H9 (cell line): ENCODE data around the gene ESM1. TPM values are rescaled to one million over a fixed set of nuclear protein-coding genes. Genes with fewer than 3 reads are reported as not detected.

ENCODE experiments used
- DNase-seq: peaks from one replicate; pipeline ENCODE4 v3.0.0-alpha.2; 2017
- H2AFZ ChIP-seq: one replicate; pipeline ENCODE4 v1.6.1; 2013; ENCODE audit warnings: mild to moderate bottlenecking, low read length, control low read depth, moderate library complexity
- H2AK5ac ChIP-seq: 2 replicates; pipeline ENCODE4 v1.6.1; 2013; ENCODE audit warnings: low read length, control low read depth, mixed read lengths; ENCODE audit not compliant: insufficient read length
- H2BK120ac ChIP-seq: one replicate; pipeline ENCODE4 v1.6.1; 2013; ENCODE audit warnings: low read depth, mild to moderate bottlenecking, low read length, control low read depth, inconsistent platforms; ENCODE audit not compliant: poor library complexity, severe bottlenecking
- H2BK12ac ChIP-seq: 2 replicates; pipeline ENCODE4 v1.6.1; 2013; ENCODE audit warnings: low read length, control low read depth, mixed read lengths, low read depth; ENCODE audit not compliant: insufficient read length
- H2BK15ac ChIP-seq: 2 replicates; pipeline ENCODE4 v1.6.1; 2013; ENCODE audit warnings: low read depth, low read length, control low read depth
- H2BK20ac ChIP-seq: one replicate; pipeline ENCODE4 v1.6.1; 2013; ENCODE audit warnings: low read depth, mild to moderate bottlenecking, low read length, control low read depth, inconsistent platforms; ENCODE audit not compliant: poor library complexity, severe bottlenecking
- H2BK5ac ChIP-seq: 2 replicates; pipeline ENCODE4 v1.6.1; 2013; ENCODE audit warnings: low read length, control low read depth, mixed read lengths; ENCODE audit not compliant: insufficient read length
- H3K14ac ChIP-seq: 2 replicates; pipeline ENCODE4 v1.6.1; 2013; ENCODE audit warnings: low read length, control low read depth; ENCODE audit not compliant: insufficient read depth
- H3K18ac ChIP-seq: 2 replicates; pipeline ENCODE4 v1.6.1; 2013; ENCODE audit warnings: low read depth, mild to moderate bottlenecking, mixed read lengths, low read length, control low read depth; ENCODE audit not compliant: insufficient read length
- H3K23ac ChIP-seq: 2 replicates; pipeline ENCODE4 v1.6.1; 2013; ENCODE audit warnings: low read length, control low read depth, mixed read lengths, low read depth; ENCODE audit not compliant: insufficient read length
- H3K23me2 ChIP-seq: 2 replicates; pipeline ENCODE4 v1.6.1; 2013; ENCODE audit warnings: low read depth, mild to moderate bottlenecking, mixed read lengths, low read length, control low read depth; ENCODE audit not compliant: insufficient read length, poor library complexity, severe bottlenecking
- H3K27ac ChIP-seq: 2 replicates; pipeline ENCODE4 v1.5.1; 2013; ENCODE audit warnings: low read length, control low read depth, mixed read lengths, low read depth; ENCODE audit not compliant: insufficient read length
- H3K27me3 ChIP-seq: 2 replicates; pipeline ENCODE4 v1.6.1; 2013; ENCODE audit warnings: low read length, control low read depth, inconsistent platforms; ENCODE audit not compliant: insufficient read depth
- H3K4ac ChIP-seq: 2 replicates; pipeline ENCODE4 v1.6.1; 2013; ENCODE audit warnings: low read depth, mild to moderate bottlenecking, control low read depth, inconsistent platforms, low read length, moderate library complexity
- H3K4me1 ChIP-seq: 2 replicates; pipeline ENCODE4 v1.6.1; 2013; ENCODE audit warnings: low read length, control low read depth, inconsistent platforms; ENCODE audit not compliant: insufficient read depth
- H3K4me2 ChIP-seq: 2 replicates; pipeline ENCODE4 v1.6.1; 2013; ENCODE audit warnings: low read length, control low read depth, mixed read lengths; ENCODE audit not compliant: insufficient read length, insufficient read depth
- H3K56ac ChIP-seq: 2 replicates; pipeline ENCODE4 v1.6.1; 2013; ENCODE audit warnings: low read depth, mild to moderate bottlenecking, mixed read lengths, low read length, control low read depth; ENCODE audit not compliant: insufficient read length
- H3K79me1 ChIP-seq: 2 replicates; pipeline ENCODE4 v1.6.1; 2013; ENCODE audit warnings: low read depth, mild to moderate bottlenecking, moderate library complexity, low read length, control low read depth, inconsistent platforms; ENCODE audit not compliant: insufficient read depth, poor library complexity, severe bottlenecking
- H3K79me2 ChIP-seq: 2 replicates; pipeline ENCODE4 v1.6.1; 2013; ENCODE audit warnings: low read length, control low read depth, inconsistent platforms; ENCODE audit not compliant: insufficient read depth
- H3K9ac ChIP-seq: 2 replicates; pipeline ENCODE4 v1.6.1; 2013; ENCODE audit warnings: low read length, control low read depth, mixed read lengths; ENCODE audit not compliant: insufficient read length; ENCODE audit errors: extremely low read depth
- H3K9me3 ChIP-seq: one replicate; pipeline ENCODE4 v1.6.1; 2013; ENCODE audit warnings: low read depth, low read length, inconsistent platforms; ENCODE audit not compliant: control insufficient read depth
- H3T11ph ChIP-seq: one replicate; pipeline ENCODE4 v1.6.1; 2013; ENCODE audit warnings: mild to moderate bottlenecking, low read length, control low read depth, inconsistent platforms
- H4K20me1 ChIP-seq: one replicate; pipeline ENCODE4 v1.6.1; 2013; ENCODE audit not compliant: control insufficient read depth, insufficient read length, insufficient read depth
- H4K5ac ChIP-seq: 2 replicates; pipeline ENCODE4 v1.6.1; 2013; ENCODE audit warnings: low read depth, mild to moderate bottlenecking, mixed read lengths, low read length, control low read depth; ENCODE audit not compliant: insufficient read length
- H4K8ac ChIP-seq: replicated peaks from 2 replicates; pipeline ENCODE4 v1.6.1; 2013; ENCODE audit warnings: low read length, control low read depth, mixed read lengths, low read depth; ENCODE audit not compliant: insufficient read length
- H4K91ac ChIP-seq: 2 replicates; pipeline ENCODE4 v1.6.1; 2013; ENCODE audit warnings: low read depth, mild to moderate bottlenecking, moderate library complexity, mixed read lengths, low read length, control low read depth; ENCODE audit not compliant: insufficient read length
- H3K27ac Mint-ChIP-seq, 3 experiments: 2 replicates in 2 of 3; 3 replicates in 1 of 3; pipeline ENCODE4 v1.8.0; 2020 to 2021; ENCODE audit warnings: mixed read lengths in 3 of 3, mild to moderate bottlenecking in 1 of 3, moderate library complexity in 1 of 3
- H3K27me3 Mint-ChIP-seq: 2 replicates; pipeline ENCODE4 v1.8.0; 2021; ENCODE audit warnings: low read depth, mild to moderate bottlenecking, moderate library complexity, mixed read lengths
- H3K36me3 Mint-ChIP-seq, 3 experiments: 2 replicates in 2 of 3; 3 replicates in 1 of 3; pipeline ENCODE4 v1.8.0; 2020 to 2021; ENCODE audit warnings: low read depth in 3 of 3, mixed read lengths in 3 of 3; ENCODE audit not compliant: insufficient read depth in 1 of 3
- H3K4me1 Mint-ChIP-seq, 2 experiments: 2 replicates each; pipeline ENCODE4 v1.8.0; 2020; ENCODE audit warnings: mixed read lengths in 2 of 2
- H3K4me3 Mint-ChIP-seq, 2 experiments: 2 replicates in 1 of 2; 3 replicates in 1 of 2; pipeline ENCODE4 v1.8.0; 2020 to 2021; ENCODE audit warnings: mild to moderate bottlenecking in 2 of 2, mixed read lengths in 2 of 2, moderate library complexity in 1 of 2
- H3K9me3 Mint-ChIP-seq, 2 experiments: 2 replicates in 1 of 2; 3 replicates in 1 of 2; pipeline ENCODE4 v1.8.0; 2020; ENCODE audit warnings: mild to moderate bottlenecking in 2 of 2, mixed read lengths in 2 of 2, moderate library complexity in 1 of 2
- CTCF ChIP-seq: fragments of 200-600 bp; sonication (generic); conservative IDR thresholded peaks from 3 replicates; pipeline ENCODE4 v1.8.0; 2021; ENCODE audit warnings: antibody characterized with exemption, mild to moderate bottlenecking
- WGBS: extraction: QIAGEN DNeasy Blood & Tissue Kit; methylation state at CpG from one replicate; pipeline ENCODE4 v1.1.7; 2013; ENCODE audit warnings: missing lambda C conversion rate, low lambda C conversion rate, mixed read lengths; ENCODE audit not compliant: insufficient read length; ENCODE audit errors: extremely low coverage; 5-methylcytosine and 5-hydroxymethylcytosine counted together
- total RNA-seq: library from RNA; stranded (reverse); gene quantifications from 2 replicates; pipeline ENCODE4 v1.2.1, GENCODE V29; 2021

ESM1 gene
- total RNA-seq, 1 experiment from 2014 or later, result not detected

- Histone ChIP-seq H2BK15ac (no peak overlapping the region), H2BK20ac (no peak overlapping the region), H4K8ac (no peak overlapping the region), H3K4me1 (no peaks in the 10 kb centered on the region), H3T11ph (no peak overlapping the region), H3K18ac (no peak overlapping the region), H3K79me1 (no peaks in the 10 kb centered on the region), H4K91ac (no peak overlapping the region), H4K5ac (no peak overlapping the region), H3K9ac (no peak overlapping the region), H3K4me2 (no peak overlapping the region), H3K27me3 (no peaks in the 10 kb centered on the region), H2AK5ac (no peak overlapping the region), H2BK120ac (no peak overlapping the region), H3K79me2 (no peaks in the 10 kb centered on the region), H2AFZ (no peak overlapping the region), H3K23ac (no peak overlapping the region), H3K56ac (no peak overlapping the region), H3K4ac (no peak overlapping the region), H3K23me2 (no peaks in the 10 kb centered on the region), H4K20me1 (no peaks in the 10 kb centered on the region), H3K27ac (no peak overlapping the region), H2BK5ac (no peak overlapping the region), H3K9me3 (no peaks in the 10 kb centered on the region), H2BK12ac (no peak overlapping the region), H3K14ac (no peak overlapping the region)
- no peaks in the 10 kb centered on the region; a peak in 1 of 7 replicates for H3K36me3 Mint-ChIP-seq
- WGBS, result no CpG with 5 or more reads among the region's 2 CpGs
- no peak overlapping the region for H3K4me3 Mint-ChIP-seq
- no peak overlapping the region for H3K27ac Mint-ChIP-seq
- TF ChIP-seq CTCF, result no peak
- H3K9me3 Mint-ChIP-seq, result peaks cover 0 to 8% of the 10 kb centered on the region in 2 experiments; a peak in 3 of 5 replicates
- H3K27me3 Mint-ChIP-seq, result no peaks in the 10 kb centered on the region; the same call in 1 of the 2 replicates
- H3K4me1 Mint-ChIP-seq, result peaks cover 8 to 9% of the 10 kb centered on the region in 2 experiments
- no peak for DNase-seq
Observed at GRCh38 chr5:54930736-54931135, 54.7 kb downstream of the ESM1 start.

Other genes with a start within 250 kb of the ESM1 start
- not detected in 2 replicates for gene GZMK, start 38.7 kb upstream of the ESM1 start, total RNA-seq
- not detected in 2 replicates for gene GZMA, start 117.1 kb upstream of the ESM1 start, total RNA-seq
- 37.9 and 38.3 TPM in 2 replicates for gene GPX8, start 174.6 kb upstream of the ESM1 start, total RNA-seq
- 0.18 and 0.26 TPM in 2 replicates for gene CDC20B, start 187.6 kb upstream of the ESM1 start, total RNA-seq
- 0.26 and 0.39 TPM in 2 replicates for gene MCIDAS, start 241.7 kb upstream of the ESM1 start, total RNA-seq
- 0.24 and 0.42 TPM in 2 replicates for gene CCNO, start 248.0 kb upstream of the ESM1 start, total RNA-seq